HG02642 (cell line): Measurements from ENCODE around the gene MAN2A1.

Source experiments
- ATAC-seq: cut with Tn5 transposase; IDR thresholded peaks from one replicate; pipeline ENCODE4 v1.9.1; 2021; ENCODE audit warnings: mild to moderate bottlenecking; ENCODE audit not compliant: unreplicated experiment, poor library complexity

The MAN2A1 gene

DNA sequence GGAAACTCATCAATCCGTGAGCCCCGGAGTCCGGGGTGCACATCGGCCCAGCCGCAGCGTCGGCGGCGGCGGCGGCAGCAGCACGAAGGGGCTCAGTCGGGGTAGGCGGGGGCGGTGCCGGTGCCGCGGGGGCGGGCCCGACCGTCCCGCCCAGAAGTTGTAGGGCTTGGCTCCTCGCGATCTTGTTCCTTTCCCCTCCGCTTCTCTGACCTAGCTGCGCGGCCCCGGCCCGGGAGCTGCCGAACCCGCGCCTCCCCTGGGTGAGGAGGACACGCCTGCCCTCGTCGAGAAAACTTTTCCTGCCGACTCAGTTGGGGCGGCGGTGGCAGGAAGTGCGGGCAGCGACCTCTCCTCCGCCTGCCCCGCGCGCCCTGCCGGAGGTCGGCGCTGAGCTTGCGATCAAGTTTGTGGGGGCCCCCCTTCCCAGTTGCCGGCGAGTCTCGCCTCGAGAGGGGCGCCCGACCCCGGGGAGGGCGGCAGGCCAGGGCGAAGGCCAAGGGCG is at the start of gene MAN2A1:
MAN2A1 (plus strand) TSS at position 188 of the 502 bp plus-strand sequence. CDS start 491 bp downstream, outside the sequence.
- ATAC-seq, result peak; percentile 57

GRCh38 chr5:109640976-109641375 is 48.8 kb upstream of the MAN2A1 start:
- no peak for ATAC-seq

- no peak for ATAC-seq
These were observed 45.9 kb upstream of the MAN2A1 start for GRCh38 chr5:109643791-109644350.

- ATAC-seq, result no peak
These were observed 44.9 kb upstream of the MAN2A1 start for GRCh38 chr5:109644829-109645228.

DNA sequence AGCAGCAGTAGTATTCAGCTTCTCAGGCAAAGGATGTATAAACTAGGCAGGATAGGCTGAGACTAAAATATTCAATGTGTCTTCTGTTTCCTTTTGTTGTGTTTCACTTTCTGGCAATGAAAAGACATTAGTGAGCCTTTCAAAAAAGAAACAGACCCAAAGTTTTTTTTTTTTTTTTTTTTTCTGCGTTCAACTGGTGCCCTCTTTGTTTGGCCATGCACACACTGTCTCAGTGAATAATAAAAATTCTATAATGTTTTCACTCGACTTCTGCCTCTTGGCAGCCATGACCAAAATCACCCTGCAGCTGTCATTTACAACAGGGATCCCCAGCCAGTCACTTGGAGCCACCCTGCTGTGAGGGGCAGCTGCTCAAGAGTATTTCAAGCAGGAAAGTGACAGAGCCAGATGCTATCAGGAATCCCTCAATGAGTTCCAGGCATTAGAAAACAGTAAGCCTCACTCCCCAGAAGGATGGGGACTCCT is 44.0 kb upstream of the MAN2A1 start:
- ATAC-seq, result no peak

GRCh38 chr5:109649318-109649717 is 40.4 kb upstream of the MAN2A1 start:
- ATAC-seq, result no peak

DNA sequence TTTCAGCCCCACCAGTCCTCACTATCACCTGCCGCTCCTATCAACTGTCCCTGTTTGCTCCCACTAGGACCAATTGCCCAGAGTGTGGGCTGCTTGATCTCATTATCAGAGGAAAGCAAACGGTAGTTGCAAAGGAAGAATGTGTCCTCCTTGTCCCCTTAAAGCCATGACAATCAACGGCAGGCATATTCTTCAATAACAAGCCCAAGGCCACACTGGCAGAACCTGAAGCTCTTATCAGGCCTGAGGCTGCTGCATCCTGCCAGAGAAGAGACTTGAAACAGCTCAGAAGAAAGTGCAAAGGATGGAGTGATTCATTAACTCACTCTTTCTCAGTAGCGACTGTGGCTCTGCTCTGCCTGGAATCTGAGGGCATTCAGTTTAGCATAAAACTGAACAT is 39.2 kb upstream of the MAN2A1 start:
- no peak for ATAC-seq

DNA sequence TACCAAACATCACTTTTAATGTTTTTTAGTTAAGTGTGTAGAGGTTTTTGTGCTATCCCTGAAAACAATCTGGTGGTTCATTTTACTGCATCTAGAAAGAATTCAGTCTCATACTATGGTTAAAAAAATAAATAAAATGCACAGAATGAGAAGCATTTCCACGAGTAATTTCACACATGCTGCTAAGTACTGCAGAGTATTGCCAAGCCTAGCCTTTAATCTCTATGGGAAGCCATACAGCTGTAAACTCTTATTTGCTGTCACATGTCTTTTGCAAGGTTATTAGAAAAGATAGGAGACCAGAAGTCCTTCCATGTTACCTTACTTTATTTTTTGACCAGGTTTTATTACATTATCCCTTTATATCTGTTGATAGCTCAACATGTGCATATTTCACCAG is 37.6 kb upstream of the MAN2A1 start:
- no peak for ATAC-seq

- no peak for ATAC-seq
These were observed 36.7 kb upstream of the MAN2A1 start for GRCh38 chr5:109653042-109653441.

DNA sequence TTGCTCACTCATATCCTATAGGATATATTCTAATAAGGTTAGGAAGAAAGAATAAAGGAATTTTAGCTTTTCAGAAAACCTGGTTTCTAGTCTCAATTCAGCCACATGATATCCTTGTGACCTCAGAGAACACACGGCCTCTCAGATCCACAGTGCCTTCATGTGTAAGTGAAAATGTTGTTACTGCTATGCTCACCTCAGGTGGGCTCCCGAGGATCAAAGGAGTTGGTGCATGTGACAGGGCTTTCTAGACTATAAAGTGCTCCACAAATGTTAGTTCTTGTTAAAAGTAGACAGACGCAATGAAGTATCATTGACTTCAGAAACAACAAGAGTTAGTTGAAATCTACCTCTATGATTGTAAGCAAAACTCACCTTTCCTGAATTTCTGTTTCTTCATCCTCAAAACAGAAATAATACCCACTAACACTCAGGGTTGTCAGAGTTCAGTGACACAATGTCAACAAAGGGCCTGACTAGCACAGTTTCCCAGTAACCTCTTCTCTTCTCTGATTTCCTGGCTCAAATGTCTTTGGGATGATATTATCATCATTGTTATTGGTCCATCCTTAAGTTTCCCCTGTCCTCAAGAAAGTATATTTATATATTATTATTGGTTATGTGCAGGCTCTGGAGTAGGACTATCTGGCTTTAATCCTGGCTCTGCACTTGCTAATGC is 36.0 kb upstream of the MAN2A1 start:
- no peak for ATAC-seq

- ATAC-seq, result no peak
These were observed 35.3 kb upstream of the MAN2A1 start for GRCh38 chr5:109654455-109654854.

DNA sequence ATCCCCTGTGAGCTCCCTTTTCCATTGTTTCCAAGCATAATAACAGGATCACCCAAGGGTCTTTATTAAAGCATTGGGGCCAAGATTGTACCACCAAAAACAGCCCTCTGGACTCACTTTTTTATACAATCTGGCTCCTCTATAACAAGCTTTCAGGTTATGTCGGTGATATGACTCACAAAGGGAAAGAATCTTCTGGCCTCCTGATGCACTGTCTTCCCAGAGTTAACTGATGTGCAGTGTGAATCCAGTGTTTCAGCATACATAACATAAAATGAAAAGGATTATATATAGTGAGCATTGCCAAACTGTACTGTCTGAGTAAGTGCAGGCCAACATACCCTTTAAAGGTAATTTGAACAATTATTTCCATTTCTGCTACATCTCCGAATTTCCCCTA is 33.9 kb upstream of the MAN2A1 start:
- no peak for ATAC-seq

GRCh38 chr5:109656829-109657228 is 32.9 kb upstream of the MAN2A1 start:
- ATAC-seq, result no peak

GRCh38 chr5:109659901-109660300 is 29.8 kb upstream of the MAN2A1 start:
- ATAC-seq, result no peak

DNA sequence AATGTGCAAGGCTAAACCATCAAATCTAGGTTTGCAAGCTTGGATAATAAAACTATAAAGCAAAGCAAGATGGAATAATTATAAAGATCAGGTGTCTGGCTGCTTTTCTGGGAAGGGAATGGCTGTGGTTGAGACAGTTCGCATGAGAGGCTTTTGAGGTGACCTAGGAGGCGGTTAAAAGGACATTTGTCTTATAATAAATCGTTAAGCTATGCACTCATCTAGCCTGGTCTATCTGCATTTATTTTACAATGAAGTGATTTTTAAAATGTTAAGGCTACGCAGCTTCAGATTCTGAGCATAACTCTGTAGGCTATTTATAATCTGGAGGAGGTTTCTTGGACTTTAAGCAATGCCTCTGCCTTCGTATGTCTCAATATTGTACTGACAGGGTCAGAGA is 29.4 kb upstream of the MAN2A1 start:
- no peak for ATAC-seq

DNA sequence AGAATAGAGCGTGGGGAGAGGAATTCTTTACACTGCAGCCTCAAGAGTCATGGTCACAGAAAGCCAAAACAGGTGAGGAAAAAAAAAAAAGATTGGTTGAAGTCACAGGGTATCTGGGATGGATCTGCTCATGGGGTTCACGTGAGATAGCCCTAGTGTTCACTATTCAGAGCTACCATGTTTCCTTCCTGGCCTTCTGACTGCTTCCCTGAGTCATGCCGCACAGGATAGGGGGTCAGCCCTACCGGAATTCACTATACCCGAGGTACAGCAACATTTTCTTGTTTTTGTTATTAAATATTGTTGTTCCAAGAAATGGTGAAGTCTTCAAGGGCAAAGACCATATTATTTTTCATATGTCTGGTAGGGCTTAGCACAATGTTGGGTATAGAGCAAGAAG is 21.5 kb upstream of the MAN2A1 start:
- ATAC-seq, result no peak

DNA sequence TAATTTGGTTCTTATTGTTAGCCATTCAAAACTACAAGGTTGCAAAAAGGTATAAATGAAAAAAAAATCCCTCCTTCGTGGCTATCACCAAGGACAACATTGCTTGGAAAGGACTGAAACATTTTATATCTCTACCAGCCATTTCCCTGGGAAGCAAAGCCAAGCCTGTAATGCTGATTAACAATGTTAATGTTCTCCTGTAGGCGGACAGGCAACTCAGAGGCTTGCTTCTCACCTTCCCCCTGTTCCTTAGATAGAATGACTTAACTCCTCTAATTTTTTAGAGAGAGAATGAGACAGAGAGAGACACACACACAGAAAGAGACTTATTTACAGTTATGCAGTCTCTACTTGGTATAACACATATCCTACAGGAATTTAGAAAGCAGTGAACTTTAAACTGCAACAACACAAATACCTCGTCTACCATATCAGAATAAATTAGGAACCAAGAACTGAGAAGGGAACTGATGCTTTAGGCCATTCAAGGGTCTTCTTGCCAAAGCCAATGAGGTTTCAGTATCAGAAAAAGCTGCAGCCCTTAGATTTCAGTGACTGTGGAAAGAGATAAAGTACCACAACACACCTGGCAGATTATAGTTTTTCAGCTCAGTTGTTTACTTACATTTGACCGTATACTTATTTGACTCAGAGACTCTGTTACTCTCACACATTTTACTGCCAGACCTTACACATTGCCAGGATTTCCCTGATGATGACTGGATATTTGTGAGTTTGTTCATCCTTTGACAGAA is 20.9 kb upstream of the MAN2A1 start:
- peak; percentile 64 for ATAC-seq

- no peak for ATAC-seq
These were observed 19.6 kb upstream of the MAN2A1 start for GRCh38 chr5:109669991-109670706.

DNA sequence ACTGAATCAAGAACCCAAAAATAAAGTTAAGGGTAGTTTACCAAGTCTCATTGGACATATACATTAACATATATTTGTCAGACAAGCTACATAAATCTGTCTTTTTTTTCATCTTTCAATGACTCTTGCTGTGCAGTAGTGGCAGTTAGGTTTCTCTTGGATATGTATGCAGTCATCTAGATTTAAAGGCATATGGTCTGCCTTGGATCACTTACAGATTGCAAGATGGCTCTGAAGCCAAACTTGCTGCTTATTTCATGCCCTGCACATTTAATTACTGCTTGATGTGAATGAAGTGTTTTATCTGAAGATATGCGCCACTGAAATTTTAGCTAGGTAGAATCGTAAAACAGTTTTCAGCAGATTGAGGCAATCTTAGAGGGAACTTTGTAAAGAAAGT is 18.6 kb upstream of the MAN2A1 start:
- ATAC-seq, result no peak

DNA sequence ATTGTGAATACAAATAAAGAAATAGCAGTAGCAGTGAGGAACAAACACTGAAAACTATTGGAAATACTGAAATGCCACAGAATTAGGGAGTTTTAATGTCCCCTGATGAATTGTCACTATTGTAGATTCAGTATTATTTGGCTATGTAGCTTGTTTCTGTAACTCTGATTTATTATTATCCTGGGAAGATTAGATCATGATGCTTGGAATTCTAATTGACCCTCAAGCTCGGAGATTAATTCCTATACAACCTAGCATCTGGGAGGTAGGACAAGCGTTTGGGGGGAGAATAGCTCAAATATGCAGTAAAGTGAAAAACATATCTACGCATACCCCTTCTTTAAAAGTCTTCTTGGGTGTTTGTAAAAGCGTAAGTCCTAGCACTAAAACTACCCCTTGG is 15.1 kb upstream of the MAN2A1 start:
- ATAC-seq, result no peak

GRCh38 chr5:109676920-109677319 is 12.8 kb upstream of the MAN2A1 start:
- ATAC-seq, result no peak
